H1 (cell line): ENCODE measurements around the gene RAB14. TPM values are rescaled to one million over a fixed set of nuclear protein-coding genes. Genes with fewer than 3 reads are reported as not detected.

Experiments used
- CTCF ChIA-PET: fragments of 300-600 bp; sonication (Branson Sonifier 250); formaldehyde crosslinking; loops from one replicate; lab custom pipeline; 2021; ENCODE audit not compliant: partially characterized antibody; lab: Charles Lee
- POLR2A ChIA-PET: fragments of 300-600 bp; sonication (Branson Sonifier 250); formaldehyde crosslinking; loops from one replicate; lab custom pipeline; 2021; ENCODE audit warnings: inconsistent platforms; ENCODE audit not compliant: partially characterized antibody; lab: Charles Lee
- DNase-seq, 2 experiments: peaks; one replicate each; pipeline versions ENCODE4 v3.0.0 to v3.0.0-alpha.2; 2010 to 2022; ENCODE audit warnings: low spot score in 2 of 2, low read depth in 1 of 2, mixed read lengths in 1 of 2
- FAIRE-seq: peaks from 2 replicates; lab custom pipeline; 2011; peaks lifted over from hg19 to GRCh38; lab: Jason Lieb, UNC
- H2AFZ ChIP-seq: 2 replicates; pipeline ENCODE4 v1.8.1; 2012; ENCODE audit warnings: low read length, inconsistent platforms
- H2AK5ac ChIP-seq: 2 replicates; pipeline ENCODE4 v1.6.1; 2013; ENCODE audit warnings: low read depth, low read length
- H2BK120ac ChIP-seq: replicated peaks from 2 replicates; pipeline ENCODE3; 2013; ENCODE audit warnings: low read depth, low read length, inconsistent platforms
- H2BK12ac ChIP-seq: 2 replicates; pipeline ENCODE4 v1.6.1; 2013; ENCODE audit warnings: low read depth, low read length
- H2BK15ac ChIP-seq: 2 replicates; pipeline ENCODE4 v1.6.1; 2013; ENCODE audit warnings: low read length
- H2BK20ac ChIP-seq: 2 replicates; pipeline ENCODE4 v1.6.1; 2013; ENCODE audit warnings: low read length
- H2BK5ac ChIP-seq: 2 replicates; pipeline ENCODE4 v1.6.1; 2013; ENCODE audit warnings: low read depth, low read length
- H3K14ac ChIP-seq: 2 replicates; pipeline ENCODE4 v1.6.1; 2013; ENCODE audit warnings: inconsistent platforms; ENCODE audit not compliant: insufficient read length
- H3K18ac ChIP-seq: 2 replicates; pipeline ENCODE4 v1.6.1; 2013; ENCODE audit warnings: low read length; ENCODE audit errors: extremely low read depth
- H3K23ac ChIP-seq: 2 replicates; pipeline ENCODE4 v1.6.1; 2013; ENCODE audit warnings: inconsistent platforms; ENCODE audit not compliant: insufficient read length
- H3K23me2 ChIP-seq: 2 replicates; pipeline ENCODE4 v1.6.1; 2013; ENCODE audit warnings: low read depth, low read length
- H3K27ac ChIP-seq: 2 replicates; pipeline ENCODE4 v1.6.1; 2011; ENCODE audit warnings: low read depth, low read length, inconsistent platforms
- H3K27me3 ChIP-seq, 4 experiments: replicated peaks in 1 of 4; 1 replicate in 1 of 4; 2 replicates in 3 of 4; pipeline versions ENCODE4 v1.6.1 to v1.8.1; 2011 to 2013; ENCODE audit warnings: low read length in 3 of 4, mild to moderate bottlenecking in 3 of 4, inconsistent platforms in 2 of 4, mixed read lengths in 2 of 4, moderate library complexity in 1 of 4; ENCODE audit not compliant: control insufficient read depth in 3 of 4, insufficient read depth in 3 of 4; ENCODE audit errors: extremely low read depth in 1 of 4
- H3K36me3 ChIP-seq, 4 experiments: 2 replicates each; pipeline versions ENCODE4 v1.6.1 to v1.8.1; 2011 to 2013; ENCODE audit warnings: mild to moderate bottlenecking in 4 of 4, low read length in 3 of 4, moderate library complexity in 2 of 4, control low read depth in 1 of 4, inconsistent platforms in 1 of 4; ENCODE audit not compliant: insufficient read depth in 4 of 4, control insufficient read depth in 2 of 4
- H3K4ac ChIP-seq: replicated peaks from 2 replicates; pipeline ENCODE3; 2013; ENCODE audit warnings: low read length, low read depth, mixed read lengths, inconsistent platforms; ENCODE audit not compliant: insufficient read length
- H3K4me1 ChIP-seq, 4 experiments: replicated peaks in 1 of 4; 1 replicate in 1 of 4; 2 replicates in 3 of 4; pipeline versions ENCODE4 v1.6.1 to v1.8.1; 2011 to 2013; ENCODE audit warnings: low read length in 3 of 4, inconsistent platforms in 2 of 4, mixed read lengths in 1 of 4; ENCODE audit not compliant: insufficient read depth in 4 of 4, control insufficient read depth in 3 of 4
- H3K4me2 ChIP-seq, 2 experiments: 2 replicates each; pipeline versions ENCODE4 v1.6.1 to v1.8.1; 2011 to 2013; ENCODE audit warnings: low read depth in 2 of 2, low read length in 2 of 2, control low read depth in 1 of 2, inconsistent platforms in 1 of 2, mild to moderate bottlenecking in 1 of 2; ENCODE audit not compliant: insufficient read depth in 1 of 2
- H3K4me3 ChIP-seq, 4 experiments: fragments of 200-600, 300-600 bp in 1 of 4; sonication (generic), shearing (Covaris generic), sonication (Bioruptor Twin) in 1 of 4; 2 replicates each; pipeline versions ENCODE4 v1.5.1 to v1.8.1; 2011 to 2016; ENCODE audit warnings: low read length in 4 of 4, low read depth in 3 of 4, control low read depth in 2 of 4, inconsistent platforms in 2 of 4, mild to moderate bottlenecking in 2 of 4, mixed read lengths in 1 of 4, moderate library complexity in 1 of 4; ENCODE audit not compliant: insufficient read depth in 2 of 4; ENCODE audit errors: extremely low read depth in 1 of 4
- H3K56ac ChIP-seq: replicated peaks from 2 replicates; pipeline ENCODE3; 2013; ENCODE audit warnings: low read depth, mild to moderate bottlenecking, mixed read lengths, low read length, inconsistent platforms; ENCODE audit not compliant: insufficient read length
- H3K79me1 ChIP-seq: 2 replicates; pipeline ENCODE4 v1.6.1; 2013; ENCODE audit warnings: low read depth, low read length, control low read depth
- H3K79me2 ChIP-seq, 2 experiments: 2 replicates each; pipeline versions ENCODE4 v1.6.1 to v1.8.1; 2012 to 2013; ENCODE audit warnings: low read length in 2 of 2, mild to moderate bottlenecking in 2 of 2, inconsistent platforms in 1 of 2; ENCODE audit not compliant: insufficient read depth in 2 of 2, control insufficient read depth in 1 of 2
- H3K9ac ChIP-seq, 4 experiments: replicated peaks in 1 of 4; 1 replicate in 1 of 4; 2 replicates in 3 of 4; pipeline versions ENCODE4 v1.6.1 to v1.8.1; 2011 to 2013; ENCODE audit warnings: low read depth in 3 of 4, low read length in 3 of 4, control low read depth in 2 of 4, mild to moderate bottlenecking in 2 of 4, moderate library complexity in 2 of 4, inconsistent platforms in 1 of 4; ENCODE audit errors: extremely low read depth in 1 of 4
- H3K9me3 ChIP-seq, 2 experiments: 2 replicates each; pipeline versions ENCODE4 v1.6.1 to v1.8.1; 2012 to 2013; ENCODE audit warnings: mild to moderate bottlenecking in 2 of 2, moderate library complexity in 2 of 2, control low read depth in 1 of 2, inconsistent platforms in 1 of 2, low read depth in 1 of 2, low read length in 1 of 2, mixed read lengths in 1 of 2; ENCODE audit not compliant: insufficient read depth in 2 of 2
- H4K20me1 ChIP-seq, 2 experiments: replicated peaks in 1 of 2; 2 replicates each; pipeline versions ENCODE3 to v1.8.1; 2011 to 2013; ENCODE audit warnings: inconsistent platforms in 2 of 2, low read length in 2 of 2, mild to moderate bottlenecking in 1 of 2; ENCODE audit not compliant: insufficient read depth in 2 of 2, control insufficient read depth in 1 of 2
- H4K5ac ChIP-seq: 2 replicates; pipeline ENCODE4 v1.6.1; 2013; ENCODE audit warnings: low read length, low read depth, mixed read lengths, inconsistent platforms; ENCODE audit not compliant: insufficient read length
- H4K8ac ChIP-seq: 2 replicates; pipeline ENCODE4 v1.8.0; 2013; ENCODE audit warnings: mild to moderate bottlenecking, moderate library complexity, low read length, inconsistent platforms; ENCODE audit not compliant: insufficient read depth; ENCODE audit errors: extremely low read depth
- H4K91ac ChIP-seq: replicated peaks from 2 replicates; pipeline ENCODE3; 2013; ENCODE audit warnings: low read length, mixed read lengths, inconsistent platforms; ENCODE audit not compliant: insufficient read length
- CEBPB ChIP-seq: IDR thresholded peaks from 2 replicates; pipeline ENCODE4 v1.6.1; 2012; ENCODE audit warnings: low read depth, low read length
- EP300 ChIP-seq, 2 experiments: IDR thresholded peaks; 1 replicate in 1 of 2; 2 replicates in 1 of 2; pipeline ENCODE4 v1.6.1; 2011 to 2012; ENCODE audit warnings: low read depth in 2 of 2, low read length in 2 of 2, mild to moderate bottlenecking in 2 of 2, borderline replicate concordance in 1 of 2, inconsistent platforms in 1 of 2, moderate library complexity in 1 of 2
- HDAC6 ChIP-seq: IDR thresholded peaks from one replicate; pipeline ENCODE4 v1.7.1; 2012; ENCODE audit warnings: low read depth, mild to moderate bottlenecking, inconsistent platforms, low read length, moderate library complexity
- PHF8 ChIP-seq: fragments of 200-600 bp; sonication (generic); conservative IDR thresholded peaks from 2 replicates; pipeline ENCODE4 v1.7.1; 2012; ENCODE audit warnings: low read depth, mild to moderate bottlenecking, inconsistent platforms, low read length, moderate library complexity
- POLR2A ChIP-seq, 2 experiments: IDR thresholded peaks; 1 replicate in 1 of 2; 2 replicates in 1 of 2; pipeline ENCODE4 v1.6.1; 2011; ENCODE audit warnings: low read depth in 2 of 2, low read length in 2 of 2, mild to moderate bottlenecking in 2 of 2; ENCODE audit errors: control extremely low read depth in 1 of 2
- POU5F1 ChIP-seq: IDR thresholded peaks from 2 replicates; pipeline ENCODE4 v1.6.1; 2011; ENCODE audit warnings: low read depth, mild to moderate bottlenecking, low read length, moderate library complexity
- RAD21 ChIP-seq, 2 experiments: IDR thresholded peaks in 1 of 2; conservative IDR thresholded peaks in 1 of 2; 2 replicates each; pipeline ENCODE4 v1.6.1; 2011; ENCODE audit warnings: low read depth in 2 of 2, low read length in 2 of 2, improper control_type of control experiment in 1 of 2, inconsistent platforms in 1 of 2, mild to moderate bottlenecking in 1 of 2, moderate library complexity in 1 of 2
- SAP30 ChIP-seq: fragments of 300-600 bp; sonication (generic); IDR thresholded peaks from 2 replicates; pipeline ENCODE4 v1.7.1; 2012; ENCODE audit warnings: low read length, moderate library complexity, mild to moderate bottlenecking, inconsistent platforms; ENCODE audit not compliant: insufficient read depth, insufficient replicate concordance
- SUZ12 ChIP-seq: fragments of 200-600 bp; sonication (generic); IDR thresholded peaks from 2 replicates; pipeline ENCODE4 v1.6.1; 2012; ENCODE audit warnings: mild to moderate bottlenecking, inconsistent platforms, low read length, moderate library complexity, mixed read lengths
- WGBS, 2 experiments: shearing (Covaris generic) in 1 of 2; methylation state at CpG; one replicate each; pipeline versions ENCODE4 v1.1.6 to v1.1.7; 2013 to 2015; ENCODE audit warnings: low lambda C conversion rate in 2 of 2, mixed read lengths in 2 of 2, inconsistent platforms in 1 of 2, low coverage in 1 of 2, missing lambda C conversion rate in 1 of 2; ENCODE audit not compliant: insufficient replicate concordance in 2 of 2, insufficient coverage in 1 of 2, insufficient read length in 1 of 2; ENCODE audit errors: extremely low coverage in 1 of 2, missing lambda C conversion rate in 1 of 2; 5-methylcytosine and 5-hydroxymethylcytosine counted together
- polyA plus RNA-seq, 7 experiments: library from polyadenylated mRNA; depleted of rRNA in 3 of 7; stranded (reverse) in 5 of 7; unstranded in 2 of 7; fragments of >200 nt in 5 of 7; fragments of 200-250 nt in 2 of 7; gene quantifications; 1 replicate in 5 of 7; 2 replicates in 1 of 7; 4 replicates in 1 of 7; pipeline versions ENCODE4 v1.2.1 to v1.2.3, GENCODE V29; 2011 to 2013; ENCODE audit warnings: missing spikeins in 2 of 7, mixed read lengths in 2 of 7
- total RNA-seq: library from RNA; stranded (reverse); fragmentation: NEBNext Ultra II Directional; extraction: Animal tissue kit (Norgen Biotek cat#: 25700); gene quantifications from 2 replicates; pipeline ENCODE4 v1.2.1, GENCODE V29; 2021
- TF ChIP-seq, protein P1 (sequence below): IDR thresholded peaks from 2 replicates; pipeline ENCODE4 v1.6.1; 2012; ENCODE audit warnings: inconsistent platforms

RAB14 gene
- total and polyA plus RNA-seq, 2 of the 8 experiments (the other 6 are each of a cell fraction or from before 2014, with no cell fraction given) = 9.1 to 44.8 TPM

DNA sequence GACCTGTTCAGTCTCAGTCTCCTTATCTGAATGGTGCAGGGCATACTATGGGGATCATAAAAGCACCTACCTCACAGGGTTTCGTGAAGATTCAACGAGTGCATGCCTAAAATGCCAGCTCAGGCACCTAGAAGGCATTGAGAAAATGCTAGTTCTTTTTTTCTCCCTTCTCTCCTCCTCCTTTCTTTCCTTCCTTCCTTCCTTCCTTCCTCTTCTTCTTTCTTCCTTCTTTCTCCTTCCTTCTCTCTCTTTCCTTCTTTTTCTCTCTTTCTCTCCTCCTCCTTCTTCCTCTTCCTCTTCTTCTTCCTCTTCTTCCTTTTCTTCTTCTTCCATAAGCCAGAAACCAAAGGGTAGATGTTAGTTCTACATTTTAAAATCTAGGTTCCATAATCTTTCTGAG lies 12.3 kb upstream of the RAB14 start:
- no peak overlapping the region for H2BK5ac ChIP-seq
- WGBS, 2 experiments = 91% methylated on average over 2 of the region's 2 CpGs; no CpG with 5 or more reads in 1 of the 2 experiments
- no peak overlapping the region for H3K23ac ChIP-seq
- no peaks in the 10 kb centered on the region for H3K9me3 ChIP-seq
- no peak overlapping the region for H3K27ac ChIP-seq
- H4K5ac ChIP-seq = no peak overlapping the region
- no peak overlapping the region; a peak in 2 of 7 replicates for H3K9ac ChIP-seq
- H3K79me1 ChIP-seq = no peaks in the 10 kb centered on the region
- no peak overlapping the region for H3K4me3 ChIP-seq
- POLR2A ChIA-PET = interaction anchor here (0.7 to 1.3 kb wide), 2 partner anchors 54 to 60 kb away, joined by 3 to 5 read pairs; partner anchors contain the start of gene GSN
- H4K91ac ChIP-seq = no peak overlapping the region
- no peaks in the 10 kb centered on the region for H3K36me3 ChIP-seq
- peaks cover 0 to 6% (median 1%) of the 10 kb centered on the region in 4 experiments; a peak in 3 of 7 replicates for H3K4me1 ChIP-seq
- no peak overlapping the region for H3K14ac ChIP-seq
- H2AK5ac ChIP-seq = no peak overlapping the region
- peak overlapping the region; percentile 8; the same call in 1 of the 2 replicates for H2BK15ac ChIP-seq
- no peak for FAIRE-seq
- CTCF ChIA-PET = interaction anchor here (0.6 to 5.4 kb wide), 39 partner anchors 9 to 411 kb away, joined by 3 to 70 read pairs (median 9); partner anchors contain the start of genes GSN and RAB14
- TF ChIP-seq RAD21 (IDR thresholded peaks at IDR 0.05 in 1 of 2, conservative IDR thresholded peaks at IDR 0.05 in 1 of 2; ENCODE audit: low read depth in 2 of 2, low read length in 2 of 2) (no peak), CEBPB (no peak), SUZ12 (no peak), HDAC6 (no peak), POU5F1 (no peak), PHF8 (no peak), SAP30 (no peak), EP300 (IDR thresholded peaks at IDR 0.05; ENCODE audit: borderline replicate concordance in 1 of 2, low read depth in 2 of 2, low read length in 2 of 2) (no peak), POLR2A (IDR thresholded peaks at IDR 0.05; ENCODE audit: control extremely low read depth in 1 of 2, low read depth in 2 of 2, low read length in 2 of 2) (no peak)
- TF ChIP-seq, protein P1, sequence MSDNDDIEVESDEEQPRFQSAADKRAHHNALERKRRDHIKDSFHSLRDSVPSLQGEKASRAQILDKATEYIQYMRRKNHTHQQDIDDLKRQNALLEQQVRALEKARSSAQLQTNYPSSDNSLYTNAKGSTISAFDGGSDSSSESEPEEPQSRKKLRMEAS = no peak
- H3K18ac ChIP-seq = peak overlapping the region; percentile 14; the same call in 1 of the 2 replicates
- H3K4me2 ChIP-seq = no peak overlapping the region
- no peak overlapping the region for H2BK120ac ChIP-seq
- H3K27me3 ChIP-seq = no peaks in the 10 kb centered on the region
- H2BK20ac ChIP-seq = peak overlapping the region; percentile 24; the same call in 1 of the 2 replicates
- H3K23me2 ChIP-seq = 0 out of 2 replicates have a peak, but pooled peaks cover 2% of the 10 kb centered on the region
- H2AFZ ChIP-seq = no peak overlapping the region
- H4K20me1 ChIP-seq = no peaks in the 10 kb centered on the region
- no peak for DNase-seq
- no peaks in the 10 kb centered on the region for H3K79me2 ChIP-seq
- H2BK12ac ChIP-seq = peak overlapping the region; percentile 30; the same call in 1 of the 2 replicates
- no peak overlapping the region for H3K56ac ChIP-seq
- no peak overlapping the region for H3K4ac ChIP-seq
- H4K8ac ChIP-seq = no peak overlapping the region
